GM21423 (cell line): ENCODE measurements around the gene CDH20.

Experiments
- ATAC-seq: cut with Tn5 transposase; IDR thresholded peaks from one replicate; pipeline ENCODE4 v1.9.1; 2021; ENCODE audit warnings: mild to moderate bottlenecking, moderate library complexity; ENCODE audit not compliant: unreplicated experiment

The CDH20 gene

GRCh38 chr18:61333271-61333745 is at the start of gene CDH20:
CDH20 (plus strand) TSS chr18:61333430.
- ATAC-seq, result no peak

- no peak for ATAC-seq
Observed at GRCh38 chr18:61284039-61284438, 49.2 kb upstream of the CDH20 start.

- ATAC-seq, result no peak
Observed at GRCh38 chr18:61285777-61286176, 47.5 kb upstream of the CDH20 start.

- ATAC-seq, result no peak
Observed at GRCh38 chr18:61286867-61287266, 46.4 kb upstream of the CDH20 start.

GRCh38 chr18:61290616-61291015 is 42.6 kb upstream of the CDH20 start:
- ATAC-seq, result no peak

GRCh38 chr18:61292280-61293035 is 40.8 kb upstream of the CDH20 start:
- no peak for ATAC-seq

- no peak for ATAC-seq
Observed at GRCh38 chr18:61295153-61295552, 38.1 kb upstream of the CDH20 start.

GRCh38 chr18:61308004-61308403 is 25.2 kb upstream of the CDH20 start:
- ATAC-seq, result no peak

GRCh38 chr18:61308795-61309393 is 24.3 kb upstream of the CDH20 start:
- no peak for ATAC-seq

GRCh38 chr18:61322265-61322873 is 10.9 kb upstream of the CDH20 start:
- ATAC-seq, result peak; percentile 89

- no peak for ATAC-seq
Observed at GRCh38 chr18:61323951-61324350, 9.3 kb upstream of the CDH20 start.

- no peak for ATAC-seq
Observed at GRCh38 chr18:61326407-61326806, 6.8 kb upstream of the CDH20 start.

GRCh38 chr18:61329398-61329797 is 3.8 kb upstream of the CDH20 start:
- no peak for ATAC-seq

- no peak for ATAC-seq
Observed at GRCh38 chr18:61331051-61331450, 2.2 kb upstream of the CDH20 start.

- ATAC-seq, result no peak
Observed at GRCh38 chr18:61333746-61334490, 688 bp downstream of the CDH20 start.

GRCh38 chr18:61334491-61334850 is 1.2 kb downstream of the CDH20 start:
- no peak for ATAC-seq

- ATAC-seq, result no peak
Observed at GRCh38 chr18:61334951-61335683, 1.9 kb downstream of the CDH20 start.

- ATAC-seq, result no peak
Observed at GRCh38 chr18:61335684-61336555, 2.7 kb downstream of the CDH20 start.

- no peak for ATAC-seq
Observed at GRCh38 chr18:61336766-61337165, 3.5 kb downstream of the CDH20 start.

GRCh38 chr18:61337527-61337926 is 4.3 kb downstream of the CDH20 start:
- no peak for ATAC-seq
